Natural killer cell (primary cell): ENCODE measurements around the gene NTM. TPM values are rescaled to one million over a fixed set of nuclear protein-coding genes. Genes with fewer than 3 reads are reported as not detected.

ENCODE experiments used
- ATAC-seq, 3 donors: fragments of 150-1000 bp in 2 of 3; fragments of 200-7000 bp in 1 of 3; cut with Tn5 transposase; 1 replicate in 1 of 3; 2 replicates in 2 of 3; pipeline ENCODE4 v1.10.0; 2021; ENCODE audit warnings: mild to moderate bottlenecking in 2 of 3, moderate library complexity in 2 of 3
- DNase-seq, 2 donors: peaks; one replicate each; pipeline versions ENCODE4 v3.0.0 to v3.0.0-alpha.2; 2013 to 2021; ENCODE audit warnings: mixed read lengths in 1 of 2
- H3K27ac ChIP-seq: one replicate; pipeline ENCODE4 v1.5.1; 2013; ENCODE audit warnings: mild to moderate bottlenecking, low read length
- H3K27me3 ChIP-seq: one replicate; pipeline ENCODE4 v1.6.1; 2013; ENCODE audit warnings: low read length; ENCODE audit not compliant: control insufficient read depth, insufficient read depth
- H3K36me3 ChIP-seq: one replicate; pipeline ENCODE4 v1.6.1; 2013; ENCODE audit warnings: low read length; ENCODE audit not compliant: control insufficient read depth, insufficient read depth
- H3K4me1 ChIP-seq: one replicate; pipeline ENCODE4 v1.6.1; 2013; ENCODE audit warnings: low read length; ENCODE audit not compliant: control insufficient read depth, insufficient read depth
- H3K4me3 ChIP-seq: one replicate; pipeline ENCODE4 v1.5.1; 2013; ENCODE audit warnings: low read length
- H3K9me3 ChIP-seq: one replicate; pipeline ENCODE4 v1.6.1; 2013; ENCODE audit warnings: low read length; ENCODE audit not compliant: control insufficient read depth, insufficient read depth
- H3K27ac Mint-ChIP-seq, 2 donors: one replicate each; pipeline ENCODE4 v1.8.0; 2022; ENCODE audit warnings: mild to moderate bottlenecking in 2 of 2, mixed read lengths in 2 of 2, moderate library complexity in 1 of 2
- H3K27me3 Mint-ChIP-seq, 2 donors: one replicate each; pipeline ENCODE4 v1.8.0; 2022; ENCODE audit warnings: low read depth in 2 of 2, mixed read lengths in 2 of 2
- H3K36me3 Mint-ChIP-seq: one replicate; pipeline ENCODE4 v1.8.0; 2022; ENCODE audit warnings: mixed read lengths
- H3K4me1 Mint-ChIP-seq, 2 donors: one replicate each; pipeline ENCODE4 v1.8.0; 2022; ENCODE audit warnings: mixed read lengths in 2 of 2
- H3K4me3 Mint-ChIP-seq: one replicate; pipeline ENCODE4 v1.8.0; 2022; ENCODE audit warnings: mild to moderate bottlenecking, moderate library complexity, mixed read lengths
- H3K9me3 Mint-ChIP-seq, 2 donors: one replicate each; pipeline ENCODE4 v1.8.0; 2022; ENCODE audit warnings: mixed read lengths in 2 of 2
- CTCF ChIP-seq: fragments of 200-600 bp; IDR thresholded peaks from one replicate; pipeline ENCODE4 v1.8.0; 2022; ENCODE audit warnings: antibody characterized with exemption
- WGBS: methylation state at CpG from one replicate; pipeline ENCODE4 v1.1.7; 2013; ENCODE audit warnings: missing lambda C conversion rate; ENCODE audit not compliant: insufficient coverage; 5-methylcytosine and 5-hydroxymethylcytosine counted together
- intact Hi-C: fragments of 100-400 bp; cut with micrococcal nuclease; formaldehyde crosslinking; loops from one replicate; pipeline ENCODE4 v1.14.2; 2022
- total RNA-seq, 4 donors: library from RNA; stranded (reverse); fragments of 120-200 nt in 1 of 4; gene quantifications; one replicate each; pipeline versions ENCODE4 v1.2.3 to v1.2.4, GENCODE V29; 2013 to 2022

Gene NTM
- total RNA-seq, 3 donors from 2014 or later (not counting 1 experiment from before 2014, with no cell fraction given) = not detected

GRCh38 chr11:132093536-132094259, 723.3 kb downstream of the NTM start:
- no peak overlapping the region for H3K4me3 ChIP-seq
- H3K9me3 ChIP-seq = peaks cover 5% of the 10 kb centered on the region
- no peaks in the 10 kb centered on the region for H3K4me1 ChIP-seq
- no peak for ATAC-seq
- DNase-seq = peak in 1 of 2 donors; percentile 21
- H3K27me3 Mint-ChIP-seq = no peaks in the 10 kb centered on the region
- H3K9me3 Mint-ChIP-seq = peaks cover 8 to 11% of the 10 kb centered on the region in 2 donors
- WGBS = 58% methylated on average over 7 of the region's 7 CpGs
- no peak overlapping the region for H3K27ac Mint-ChIP-seq
- no peak for TF ChIP-seq CTCF
- H3K27me3 ChIP-seq = no peaks in the 10 kb centered on the region
- H3K36me3 Mint-ChIP-seq = no peaks in the 10 kb centered on the region
- H3K36me3 ChIP-seq = no peaks in the 10 kb centered on the region
- H3K4me3 Mint-ChIP-seq = no peak overlapping the region
- H3K4me1 Mint-ChIP-seq = no peaks in the 10 kb centered on the region
- intact Hi-C loops = no loop called here
- H3K27ac ChIP-seq = no peak overlapping the region

- ATAC-seq (no peak), DNase-seq (no peak)
- no peaks in the 10 kb centered on the region for H3K36me3 ChIP-seq
- H3K27me3 ChIP-seq = no peaks in the 10 kb centered on the region
- no peaks in the 10 kb centered on the region for H3K27me3 Mint-ChIP-seq
- H3K27ac Mint-ChIP-seq = no peak overlapping the region
- TF ChIP-seq CTCF = no peak
- no peak overlapping the region for H3K4me3 Mint-ChIP-seq
- WGBS = 44% methylated on average over 1 of the region's 1 CpG
- no peaks in the 10 kb centered on the region for H3K36me3 Mint-ChIP-seq
- intact Hi-C loops = no loop called here
- no peak overlapping the region for H3K27ac ChIP-seq
- H3K4me1 ChIP-seq = no peaks in the 10 kb centered on the region
- H3K9me3 ChIP-seq = peaks cover 8% of the 10 kb centered on the region
- peaks cover 8 to 11% of the 10 kb centered on the region in 2 donors for H3K9me3 Mint-ChIP-seq
- no peaks in the 10 kb centered on the region for H3K4me1 Mint-ChIP-seq
- no peak overlapping the region for H3K4me3 ChIP-seq
Measured at GRCh38 chr11:132094598-132094997, 724.2 kb downstream of the NTM start.

GRCh38 chr11:132095230-132096131, 725.1 kb downstream of the NTM start:
- Mint-ChIP-seq H3K4me1 (no peaks in the 10 kb centered on the region), H3K27ac (no peak overlapping the region), H3K36me3 (no peaks in the 10 kb centered on the region), H3K27me3 (no peaks in the 10 kb centered on the region), H3K4me3 (no peak overlapping the region), H3K9me3 (peaks cover 9% of the 10 kb centered on the region in 2 donors)
- Histone ChIP-seq H3K36me3 (no peaks in the 10 kb centered on the region), H3K27me3 (no peaks in the 10 kb centered on the region), H3K27ac (no peak overlapping the region), H3K4me1 (no peaks in the 10 kb centered on the region), H3K4me3 (no peak overlapping the region), H3K9me3 (peaks cover 10% of the 10 kb centered on the region)
- TF ChIP-seq CTCF = no peak
- intact Hi-C loops = no loop called here
- no peak for DNase-seq
- WGBS = 72% methylated on average over 13 of the region's 13 CpGs
- no peak for ATAC-seq
